Heart right ventricle (tissue), 16 donors: ENCODE measurements around the gene NUBPL. TPM values are rescaled to one million over a fixed set of nuclear protein-coding genes. Genes with fewer than 3 reads are reported as not detected.

Experiments used
- ATAC-seq, 8 donors: fragments of 200-7000 bp; cut with Tn5 transposase; one replicate each; pipeline ENCODE4 v1.9.1; 2020; ENCODE audit warnings: mild to moderate bottlenecking in 8 of 8, moderate library complexity in 8 of 8, moderate number of reproducible peaks in 1 of 8
- DNase-seq, 2 donors: peaks; one replicate each; pipeline ENCODE4 v3.0.0-alpha.2; 2020
- H3K27ac ChIP-seq, 10 donors: fragments of 200-600 bp; sonication (generic) in 2 of 10; one replicate each; pipeline versions ENCODE4 v1.5.0 to v1.8.0; 2020 to 2022; ENCODE audit warnings: mild to moderate bottlenecking in 3 of 10
- H3K27me3 ChIP-seq, 7 donors: fragments of 200-600 bp; one replicate each; pipeline ENCODE4 v1.8.0; 2021 to 2022; ENCODE audit warnings: mild to moderate bottlenecking in 2 of 7
- H3K36me3 ChIP-seq, 9 donors: fragments of 200-600 bp; sonication (generic) in 1 of 9; one replicate each; pipeline versions ENCODE4 v1.5.0 to v1.8.0; 2020 to 2022; ENCODE audit warnings: mild to moderate bottlenecking in 2 of 9
- H3K4me1 ChIP-seq, 9 donors: fragments of 200-600 bp; sonication (generic) in 1 of 9; one replicate each; pipeline versions ENCODE4 v1.5.0 to v1.8.0; 2020 to 2022; ENCODE audit warnings: mild to moderate bottlenecking in 4 of 9
- H3K4me3 ChIP-seq, 10 donors: fragments of 200-600 bp; sonication (generic) in 2 of 10; one replicate each; pipeline versions ENCODE4 v1.5.0 to v1.8.0; 2020 to 2022; ENCODE audit warnings: mild to moderate bottlenecking in 7 of 10, moderate library complexity in 2 of 10
- H3K9me3 ChIP-seq, 11 donors: fragments of 200-600 bp in 10 of 11; sonication (generic) in 2 of 11; one replicate each; pipeline versions ENCODE4 v1.5.0 to v1.8.0; 2013 to 2022; ENCODE audit warnings: mild to moderate bottlenecking in 2 of 11, control low read depth in 1 of 11, moderate library complexity in 1 of 11
- CTCF ChIP-seq, 9 donors: fragments of 200-600 bp; sonication (generic) in 2 of 9; IDR thresholded peaks; one replicate each; pipeline versions ENCODE4 v1.5.0 to v1.8.0; 2021 to 2022; ENCODE audit warnings: antibody characterized with exemption in 9 of 9, mild to moderate bottlenecking in 5 of 9, moderate library complexity in 1 of 9
- WGBS, 2 donors: extraction: QIAGEN DNeasy Blood & Tissue Kit; methylation state at CpG; one replicate each; pipeline ENCODE4 v1.1.7; 2013; ENCODE audit warnings: inconsistent platforms in 1 of 2; 5-methylcytosine and 5-hydroxymethylcytosine counted together
- intact Hi-C, 10 donors: fragments of 100-400 bp; cut with DNase I; formaldehyde crosslinking; loops; one replicate each; pipeline versions ENCODE4 v1.11.1 to v1.14.2; 2022
- polyA plus RNA-seq, 2 donors: library from polyadenylated mRNA; stranded (reverse); fragments of 200-250 nt; gene quantifications; one replicate each; pipeline ENCODE4 v1.2.3, GENCODE V29; 2013
- total RNA-seq, 10 donors: library from RNA; stranded (reverse); fragmentation: NEBNext Ultra II Directional in 3 of 10; extraction: Animal tissue kit (Norgen Biotek cat#: 25700) in 3 of 10; gene quantifications; one replicate each; pipeline versions ENCODE4 v1.2.1 to v1.2.4, GENCODE V29; 2021 to 2023
- donor health status: Arrhythmogenic right ventricular cardiomyopathy.
- donor health status: ischemic (EF 13 %, LVEDD 7.1; RV severe dilation, severe dysfunction).
- donor health status: healthy with polysubstance abuse.
- donor health status: DM: no; HTN: yes; CAD: no.
- donor health status: DM: no; HTN: no; CAD: no.
- donor health status: ischemic (EF 25% LVEDD 6.9; RV normal size, moderate dysfunction).
- donor health status: ischemic (EF 25% LVEDD 5.7; RV mildly dilated, moderate dysfunction).
- donor health status: healthy.
- donor health status: DM: yes; HTN: yes; CAD: no.
- donor health status: Ischemic cardiomyopathy.
- donor health status: ischemic (EF 35%, LVEDD 5.7; RV mildly dilated, moderate dysfunction).
- donor health status: nonischemic (EF 11% LVEDD 7.7; RV severe dilation, severe dysfunction).
- donor health status: DM: yes; HTN: yes; CAD: no.
- donor health status: PGD.
- donor health status: ischemic (EF 29% LVEDD 5.4; RV normal size, mild dysfunction).
- donor health status: nonischemic (EF 23%, LVEDD 6.1; RV moderate dilation, normal function).

NUBPL gene
- total and polyA plus RNA-seq, 12 donors, result 4.0 to 32.0 (median 24.1) TPM

DNA sequence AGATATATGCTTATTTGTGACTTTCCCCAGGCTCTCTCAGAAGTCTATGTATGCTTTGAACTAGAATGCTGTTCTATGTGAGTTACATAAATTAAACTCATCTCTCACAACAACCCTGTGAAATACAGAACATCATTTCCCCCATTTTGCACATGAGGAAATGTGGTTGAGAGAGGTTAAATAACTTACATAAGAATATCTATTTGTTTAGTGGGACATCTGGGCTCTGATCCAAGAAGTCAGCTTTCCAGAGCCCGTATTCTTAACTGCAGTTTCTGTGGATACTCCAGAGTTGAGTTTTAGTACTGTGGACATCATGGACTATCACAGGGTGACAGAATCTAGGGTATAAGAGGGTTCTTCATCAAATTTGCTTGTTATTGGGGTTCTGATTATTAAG, 273.4 kb downstream of the NUBPL start:
- H3K9me3 ChIP-seq, result no peaks in the 10 kb centered on the region
- 7 to 16% methylated on average over 1 of the region's 1 CpG for WGBS, 2 donors
- TF ChIP-seq CTCF (IDR thresholded peaks at IDR 0.05), result no peak
- no peak overlapping the region for H3K27ac ChIP-seq
- peaks cover 0 to 7% (median 0%) of the 10 kb centered on the region in 9 donors for H3K4me1 ChIP-seq
- intact Hi-C loops, result loop anchor here in 1 of 10 donors (10.0 kb wide), 1 partner anchor 70 kb away; no protein-coding TSS in a partner anchor
- no peak overlapping the region for H3K4me3 ChIP-seq
- ATAC-seq, result peak in 1 of 8 donors; percentile 31
- no peaks in the 10 kb centered on the region for H3K36me3 ChIP-seq
- no peak for DNase-seq
- no peaks in the 10 kb centered on the region for H3K27me3 ChIP-seq

DNA sequence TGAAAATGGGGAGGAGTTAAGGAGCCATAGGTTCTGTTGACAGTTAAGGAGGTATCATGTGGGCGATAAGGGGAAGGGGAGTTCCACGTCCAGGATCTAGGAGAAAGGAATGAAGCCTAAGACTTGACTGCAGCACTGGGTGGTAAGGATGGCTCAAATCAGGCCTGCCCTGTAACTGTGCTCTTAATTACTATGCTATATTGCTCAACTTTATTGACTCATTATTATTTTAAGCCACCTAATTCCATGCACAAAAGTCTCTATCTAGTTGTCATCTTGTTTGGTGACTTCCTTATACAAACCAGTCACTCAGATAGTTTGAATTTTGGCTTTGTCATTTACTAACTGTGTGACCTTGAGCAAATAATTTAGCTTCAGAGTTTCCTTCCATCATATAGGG, 273.8 kb downstream of the NUBPL start:
- no peak overlapping the region for H3K4me3 ChIP-seq
- H3K27ac ChIP-seq, result no peak overlapping the region
- DNase-seq (no peak), ATAC-seq (no peak)
- TF ChIP-seq CTCF (IDR thresholded peaks at IDR 0.05), result no peak
- peaks cover 0 to 7% (median 0%) of the 10 kb centered on the region in 9 donors for H3K4me1 ChIP-seq
- no peaks in the 10 kb centered on the region for H3K36me3 ChIP-seq
- H3K9me3 ChIP-seq, result no peaks in the 10 kb centered on the region
- intact Hi-C loops, result loop anchor here in 1 of 10 donors (10.0 kb wide), 1 partner anchor 70 kb away; no protein-coding TSS in a partner anchor
- H3K27me3 ChIP-seq, result no peaks in the 10 kb centered on the region
- WGBS, 2 donors, result 96 to 100% methylated on average over 2 of the region's 2 CpGs

DNA sequence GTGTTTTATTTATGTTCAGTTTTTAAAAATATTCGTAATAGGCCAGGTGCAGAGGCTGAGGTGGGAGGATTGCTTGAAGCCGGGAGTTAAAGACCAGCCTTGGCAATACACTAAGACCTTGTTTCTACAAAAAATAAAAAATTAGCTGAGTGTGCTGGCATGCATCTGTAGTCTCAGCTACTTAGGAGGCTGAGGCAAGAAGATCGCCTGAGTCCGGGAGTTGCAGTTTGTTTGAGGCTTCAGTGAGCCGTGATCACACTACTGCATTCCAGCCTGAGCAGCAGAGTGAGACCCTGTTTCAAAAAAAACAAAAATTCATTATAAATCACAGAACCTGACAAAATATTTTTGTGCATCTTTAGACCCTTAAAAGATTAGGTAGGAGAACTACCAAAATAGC, 275.8 kb downstream of the NUBPL start:
- TF ChIP-seq CTCF (IDR thresholded peaks at IDR 0.05), result no peak
- WGBS, 2 donors, result 96 to 97% methylated on average over 5 of the region's 5 CpGs
- Histone ChIP-seq H3K36me3 (no peaks in the 10 kb centered on the region), H3K9me3 (no peaks in the 10 kb centered on the region), H3K4me1 (peaks cover 0 to 7% (median 0%) of the 10 kb centered on the region in 9 donors), H3K27ac (no peak overlapping the region), H3K4me3 (no peak overlapping the region), H3K27me3 (no peaks in the 10 kb centered on the region)
- intact Hi-C loops, result loop anchor here in 1 of 10 donors (10.0 kb wide), 1 partner anchor 68 kb away; no protein-coding TSS in a partner anchor
- no peak for ATAC-seq
- no peak for DNase-seq

- no peak overlapping the region for H3K4me3 ChIP-seq
- no peaks in the 10 kb centered on the region for H3K36me3 ChIP-seq
- no peak for ATAC-seq
- no peak for DNase-seq
- intact Hi-C loops, result no loop called here
- no peaks in the 10 kb centered on the region for H3K27me3 ChIP-seq
- peaks cover 0 to 5% (median 0%) of the 10 kb centered on the region in 9 donors for H3K4me1 ChIP-seq
- TF ChIP-seq CTCF (IDR thresholded peaks at IDR 0.05), result no peak
- no peaks in the 10 kb centered on the region for H3K9me3 ChIP-seq
- WGBS, 2 donors, result 58 to 67% methylated on average over 2 of the region's 2 CpGs
- no peak overlapping the region for H3K27ac ChIP-seq
These were observed 281.7 kb downstream of the NUBPL start for GRCh38 chr14:31842899-31843298.
